Measurements from ENCODE around the gene NT5DC1. TPM values are rescaled to one million over a fixed set of nuclear protein-coding genes. Genes with fewer than 3 reads are reported as not detected.
A peak's percentile ranks its signal among the peaks of the same experiment; 100 is the strongest.

Gene NT5DC1
- total RNA-seq, 1 donor: 7.8 TPM

GRCh38 chr6:116173928-116174327 lies 73.3 kb downstream of the NT5DC1 start:
- TF ChIP-seq, protein P1, sequence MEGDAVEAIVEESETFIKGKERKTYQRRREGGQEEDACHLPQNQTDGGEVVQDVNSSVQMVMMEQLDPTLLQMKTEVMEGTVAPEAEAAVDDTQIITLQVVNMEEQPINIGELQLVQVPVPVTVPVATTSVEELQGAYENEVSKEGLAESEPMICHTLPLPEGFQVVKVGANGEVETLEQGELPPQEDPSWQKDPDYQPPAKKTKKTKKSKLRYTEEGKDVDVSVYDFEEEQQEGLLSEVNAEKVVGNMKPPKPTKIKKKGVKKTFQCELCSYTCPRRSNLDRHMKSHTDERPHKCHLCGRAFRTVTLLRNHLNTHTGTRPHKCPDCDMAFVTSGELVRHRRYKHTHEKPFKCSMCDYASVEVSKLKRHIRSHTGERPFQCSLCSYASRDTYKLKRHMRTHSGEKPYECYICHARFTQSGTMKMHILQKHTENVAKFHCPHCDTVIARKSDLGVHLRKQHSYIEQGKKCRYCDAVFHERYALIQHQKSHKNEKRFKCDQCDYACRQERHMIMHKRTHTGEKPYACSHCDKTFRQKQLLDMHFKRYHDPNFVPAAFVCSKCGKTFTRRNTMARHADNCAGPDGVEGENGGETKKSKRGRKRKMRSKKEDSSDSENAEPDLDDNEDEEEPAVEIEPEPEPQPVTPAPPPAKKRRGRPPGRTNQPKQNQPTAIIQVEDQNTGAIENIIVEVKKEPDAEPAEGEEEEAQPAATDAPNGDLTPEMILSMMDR (IDR thresholded peaks at IDR 0.05; ENCODE audit: insufficient read depth, low read depth, low read length): no peak
- H3K4me3 ChIP-seq (ENCODE audit: low read depth, low read length): no peak overlapping the region

GRCh38 chr6:116175344-116175743 lies 74.7 kb downstream of the NT5DC1 start:
- DNase-seq (ENCODE audit: low read depth): peak; percentile 3
- TF ChIP-seq, protein P1 (IDR thresholded peaks at IDR 0.05; ENCODE audit: insufficient read depth, low read depth, low read length): no peak
- no peak overlapping the region for H3K4me3 ChIP-seq (ENCODE audit: low read depth, low read length)

More at GRCh38 chr6:116173928-116174327, 73.3 kb downstream of the NT5DC1 start:
- no peak for DNase-seq (ENCODE audit: low read depth)

GRCh38 chr6:116176596-116176995 lies 75.9 kb downstream of the NT5DC1 start:
- DNase-seq (ENCODE audit: low read depth): no peak
- no peak overlapping the region for H3K4me3 ChIP-seq (ENCODE audit: low read depth, low read length)
- TF ChIP-seq, protein P1 (IDR thresholded peaks at IDR 0.05; ENCODE audit: insufficient read depth, low read depth, low read length): no peak

DNA sequence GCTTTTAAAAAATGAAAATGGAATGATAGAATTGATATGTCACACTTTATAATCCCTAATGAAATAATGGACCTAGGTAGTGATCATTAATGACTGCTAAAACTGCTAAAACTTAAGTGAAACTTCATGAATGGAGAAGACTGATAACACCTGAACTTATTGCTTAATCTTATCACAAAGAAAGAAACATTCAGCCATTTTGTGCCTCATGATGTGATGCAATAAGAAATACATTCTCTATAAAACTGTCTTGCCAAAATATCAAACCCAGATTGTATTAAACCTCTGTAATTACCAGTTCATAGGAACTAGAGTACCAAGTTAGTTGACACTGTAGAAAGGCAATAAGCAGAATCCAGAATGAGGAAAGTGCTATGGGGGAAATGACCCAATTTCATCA lies 79.7 kb downstream of the NT5DC1 start:
- TF ChIP-seq, protein P1 (IDR thresholded peaks at IDR 0.05; ENCODE audit: insufficient read depth, low read depth, low read length): no peak
- no peak for DNase-seq (ENCODE audit: low read depth)
- no peak overlapping the region for H3K4me3 ChIP-seq (ENCODE audit: low read depth, low read length)

- no peak for DNase-seq (ENCODE audit: low read depth)
- H3K4me3 ChIP-seq (ENCODE audit: low read depth, low read length): no peak overlapping the region
- TF ChIP-seq, protein P1 (IDR thresholded peaks at IDR 0.05; ENCODE audit: insufficient read depth, low read depth, low read length): no peak
Measured at GRCh38 chr6:116189472-116189871, 88.8 kb downstream of the NT5DC1 start.

DNA sequence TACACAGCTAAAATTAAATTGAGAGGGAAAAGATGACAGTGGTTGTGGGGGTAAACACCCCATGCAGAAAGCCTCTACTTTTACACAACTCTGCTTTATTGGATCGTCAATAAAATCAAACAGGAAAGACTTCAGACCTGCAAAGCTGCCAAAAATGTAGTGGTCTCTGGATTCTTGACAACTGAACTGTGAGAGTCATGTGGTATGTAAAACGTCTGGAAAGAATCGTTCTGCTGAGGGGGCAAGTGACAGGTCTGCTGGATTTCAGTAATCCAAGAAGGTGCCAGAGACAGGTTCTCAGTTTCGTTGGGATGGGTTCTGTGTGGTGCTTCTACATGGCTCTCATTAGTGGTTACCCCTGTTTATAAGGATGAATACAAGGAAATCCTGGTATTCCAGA lies 89.9 kb downstream of the NT5DC1 start:
- TF ChIP-seq, protein P1 (IDR thresholded peaks at IDR 0.05; ENCODE audit: insufficient read depth, low read depth, low read length): no peak
- peak; percentile 65 for DNase-seq (ENCODE audit: low read depth)

DNA sequence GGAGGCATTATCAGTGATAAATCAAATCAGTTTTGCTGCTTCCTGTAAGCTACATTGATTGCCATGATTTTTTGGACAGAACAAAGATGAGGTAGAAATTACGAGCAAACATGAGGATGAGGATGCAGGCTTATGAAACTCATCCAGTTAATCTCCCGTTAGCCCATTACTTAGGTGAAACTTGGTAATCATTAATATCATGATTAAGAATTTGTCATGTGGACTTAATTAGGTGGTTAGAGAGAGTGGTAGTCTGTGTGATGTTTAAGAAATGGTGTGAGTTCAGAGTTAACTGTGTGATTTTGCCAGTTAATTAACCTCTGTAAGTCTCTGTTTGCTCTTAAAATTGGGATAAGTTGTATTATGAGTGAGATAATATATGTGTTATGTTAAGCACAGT lies 91.2 kb downstream of the NT5DC1 start:
- TF ChIP-seq, protein P1 (IDR thresholded peaks at IDR 0.05; ENCODE audit: insufficient read depth, low read depth, low read length): no peak
- DNase-seq (ENCODE audit: low read depth): no peak
- H3K4me3 ChIP-seq (ENCODE audit: low read depth, low read length): no peak overlapping the region

More for the DNA sequence above, 89.9 kb downstream of the NT5DC1 start:
- H3K4me3 ChIP-seq (ENCODE audit: low read depth, low read length): no peak overlapping the region
